SU-DHL-6 (cell line): ENCODE data around the gene TBRG1.

Experiments used
- H2AFZ ChIP-seq: fragments of 200-600 bp; sonication (generic); 2 replicates; pipeline ENCODE4 v1.6.1; 2014; ENCODE audit warnings: low read depth, mild to moderate bottlenecking, moderate library complexity, mixed read lengths, antibody characterized with exemption, low read length; ENCODE audit not compliant: severe bottlenecking
- H3F3A ChIP-seq: fragments of 200-600 bp; shearing (Covaris generic); 2 replicates; pipeline ENCODE4 v1.6.0; 2016; ENCODE audit warnings: antibody characterized with exemption, mild to moderate bottlenecking; ENCODE audit not compliant: insufficient read depth
- H3K27ac ChIP-seq: fragments of 200-600 bp; sonication (generic); 2 replicates; pipeline ENCODE4 v1.5.1; 2016; ENCODE audit warnings: low read depth, mild to moderate bottlenecking, low read length, moderate library complexity, mixed read lengths
- H3K27me3 ChIP-seq: fragments of 200-600 bp; sonication (generic), shearing (Covaris generic); 2 replicates; pipeline ENCODE4 v1.6.0; 2014; ENCODE audit warnings: mild to moderate bottlenecking, low read length
- H3K36me3 ChIP-seq: fragments of 200-600 bp; sonication (generic); 2 replicates; pipeline ENCODE4 v1.6.1; 2014; ENCODE audit warnings: mild to moderate bottlenecking, low read length, mixed read lengths
- H3K4me2 ChIP-seq: fragments of 300-600, 200-600 bp; shearing (Covaris generic), sonication (generic); 2 replicates; pipeline ENCODE4 v1.6.0; 2014; ENCODE audit warnings: low read length, low read depth, mild to moderate bottlenecking; ENCODE audit not compliant: poor library complexity, severe bottlenecking
- H3K4me3 ChIP-seq: fragments of 200-600 bp; sonication (generic); 2 replicates; pipeline ENCODE4 v1.5.1; 2014; ENCODE audit warnings: antibody characterized with exemption, low read length, mild to moderate bottlenecking, mixed read lengths; ENCODE audit not compliant: insufficient read depth, poor library complexity, severe bottlenecking
- H3K79me2 ChIP-seq: fragments of 200-600 bp; sonication (generic); 2 replicates; pipeline ENCODE4 v1.6.1; 2014; ENCODE audit warnings: mild to moderate bottlenecking, low read length, moderate library complexity; ENCODE audit not compliant: insufficient read depth
- H3K9ac ChIP-seq: fragments of 200-600 bp; sonication (generic); 2 replicates; pipeline ENCODE4 v1.7.0; 2014; ENCODE audit warnings: mild to moderate bottlenecking, low read length
- H3K9me2 ChIP-seq: fragments of 200-600 bp; sonication (generic); replicated peaks from 2 replicates; pipeline ENCODE4 v1.6.1; 2014; ENCODE audit warnings: low read length; ENCODE audit not compliant: insufficient read depth
- H3K9me3 ChIP-seq: fragments of 200-600 bp; sonication (generic); 2 replicates; pipeline ENCODE4 v1.6.1; 2014; ENCODE audit warnings: low read length, mixed read lengths; ENCODE audit not compliant: insufficient read depth
- H4K20me1 ChIP-seq: fragments of 200-600 bp; sonication (generic); 2 replicates; pipeline ENCODE4 v1.6.1; 2014; ENCODE audit warnings: low read depth, mild to moderate bottlenecking, antibody characterized with exemption, low read length, moderate library complexity, mixed read lengths
- CTCF ChIP-seq: fragments of 200-600 bp; sonication (generic); IDR thresholded peaks from one replicate; pipeline ENCODE4 v1.5.1; 2017; ENCODE audit warnings: antibody characterized with exemption, mild to moderate bottlenecking, low read length, moderate library complexity; ENCODE audit not compliant: insufficient read depth, poor library complexity, severe bottlenecking
- EZH2phosphoT487 ChIP-seq: fragments of 200-600 bp; sonication (generic), shearing (Covaris generic); conservative IDR thresholded peaks from 2 replicates; pipeline ENCODE4 v1.6.1; 2018; ENCODE audit warnings: mild to moderate bottlenecking, antibody characterized with exemption, low read length, moderate library complexity, mixed read lengths

Gene TBRG1

GRCh38 chr11:124584681-124585372 lies 37.8 kb upstream of the TBRG1 start:
- H3F3A ChIP-seq: no peaks in the 10 kb centered on the region
- no peaks in the 10 kb centered on the region for H3K36me3 ChIP-seq
- peak overlapping the region; percentile 14 for H2AFZ ChIP-seq
- H3K79me2 ChIP-seq: no peaks in the 10 kb centered on the region
- no peak overlapping the region for H3K9ac ChIP-seq
- H3K9me3 ChIP-seq: no peaks in the 10 kb centered on the region
- no peak overlapping the region for H3K4me2 ChIP-seq
- no peaks in the 10 kb centered on the region for H4K20me1 ChIP-seq
- H3K27me3 ChIP-seq: no peaks in the 10 kb centered on the region
- TF ChIP-seq EZH2phosphoT487: no peak
- no peak for TF ChIP-seq CTCF
- no peak overlapping the region for H3K4me3 ChIP-seq
- H3K27ac ChIP-seq: no peak overlapping the region
- no peaks in the 10 kb centered on the region for H3K9me2 ChIP-seq

- no peaks in the 10 kb centered on the region for H3K79me2 ChIP-seq
- TF ChIP-seq CTCF (peak; percentile 67), EZH2phosphoT487 (no peak)
- H3K27ac ChIP-seq: no peak overlapping the region
- no peaks in the 10 kb centered on the region for H3K9me2 ChIP-seq
- H3F3A ChIP-seq: no peaks in the 10 kb centered on the region
- no peaks in the 10 kb centered on the region for H3K27me3 ChIP-seq
- no peak overlapping the region for H3K9ac ChIP-seq
- H3K4me3 ChIP-seq: no peak overlapping the region
- no peak overlapping the region for H2AFZ ChIP-seq
- no peak overlapping the region for H3K4me2 ChIP-seq
- no peaks in the 10 kb centered on the region for H4K20me1 ChIP-seq
- no peaks in the 10 kb centered on the region for H3K9me3 ChIP-seq
- no peaks in the 10 kb centered on the region for H3K36me3 ChIP-seq
Observed at GRCh38 chr11:124586238-124586860, 36.3 kb upstream of the TBRG1 start.

DNA sequence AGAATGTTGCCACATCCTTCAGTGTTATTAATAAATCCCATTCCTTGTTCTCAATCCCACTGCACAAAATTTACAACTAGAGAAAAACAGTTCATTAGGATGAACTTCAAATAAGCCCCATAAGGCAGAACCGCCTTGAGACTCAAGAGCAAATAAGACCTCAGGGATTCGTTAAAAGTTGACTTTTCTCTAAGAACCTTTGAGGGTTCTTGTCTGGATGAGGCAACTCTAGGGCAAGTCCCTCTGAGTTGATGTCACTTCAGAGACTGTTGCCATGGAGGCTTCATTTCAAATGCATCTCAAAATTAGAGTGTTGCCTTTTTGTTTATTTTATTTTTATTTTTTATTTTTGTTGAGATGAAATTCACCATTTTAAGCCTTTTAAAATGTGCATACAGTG lies 31.2 kb upstream of the TBRG1 start:
- TF ChIP-seq EZH2phosphoT487 (no peak), CTCF (no peak)

More for the DNA sequence above, 31.2 kb upstream of the TBRG1 start:
- Histone ChIP-seq H3K27ac (no peak overlapping the region), H3K36me3 (no peaks in the 10 kb centered on the region), H4K20me1 (no peaks in the 10 kb centered on the region), H3K9ac (no peak overlapping the region), H2AFZ (no peak overlapping the region), H3K4me2 (no peak overlapping the region), H3F3A (no peaks in the 10 kb centered on the region), H3K27me3 (no peaks in the 10 kb centered on the region), H3K4me3 (no peak overlapping the region), H3K9me2 (no peaks in the 10 kb centered on the region), H3K79me2 (no peaks in the 10 kb centered on the region), H3K9me3 (no peaks in the 10 kb centered on the region)
